PC-9 (cell line): ENCODE results near the gene TRIM39. TPM values are rescaled to one million over a fixed set of nuclear protein-coding genes. Genes with fewer than 3 reads are reported as not detected.

Experiments used
- BruUV-seq: library from RNA; stranded (reverse); fragments of 400-500 nt; replicated peaks from 2 replicates; lab custom pipeline; 2021; lab: Mats Ljungman, UMichigan
- CTCF ChIA-PET: fragments of 300-600 bp; sonication (Branson Sonifier 250); formaldehyde crosslinking; loops from one replicate; lab custom pipeline; 2022; ENCODE audit warnings: antibody characterized with exemption; lab: Charles Lee
- POLR2A ChIA-PET: fragments of 300-600 bp; sonication (Branson Sonifier 250); formaldehyde crosslinking; loops from one replicate; lab custom pipeline; 2022; ENCODE audit warnings: antibody characterized with exemption; ENCODE audit not compliant: unreplicated experiment; lab: Charles Lee
- DNase-seq, 2 experiments: peaks; one replicate each; pipeline versions ENCODE4 v3.0.0 to v3.0.0-alpha.2; 2015 to 2022; ENCODE audit warnings: mixed read lengths in 1 of 2
- H2AFZ ChIP-seq: fragments of 200-600 bp; sonication (generic); 2 replicates; pipeline ENCODE4 v1.8.1; 2017; ENCODE audit warnings: antibody characterized with exemption
- H3F3A ChIP-seq: fragments of 200-600 bp; sonication (generic); 2 replicates; pipeline ENCODE4 v1.8.1; 2017; ENCODE audit warnings: antibody characterized with exemption, mild to moderate bottlenecking, low read depth; ENCODE audit not compliant: insufficient read depth
- H3K27ac ChIP-seq: fragments of 200-600 bp; sonication (generic); 2 replicates; pipeline ENCODE4 v1.6.1; 2016; ENCODE audit warnings: mixed run types
- H3K27me3 ChIP-seq: fragments of 200-600 bp; sonication (generic); 2 replicates; pipeline ENCODE4 v1.6.1; 2016; ENCODE audit warnings: low read depth, mixed run types; ENCODE audit not compliant: insufficient read depth
- H3K36me3 ChIP-seq: fragments of 200-600 bp; sonication (generic); 2 replicates; pipeline ENCODE4 v1.6.1; 2016; ENCODE audit warnings: low read depth, mixed run types
- H3K4me1 ChIP-seq: fragments of 200-600 bp; sonication (generic); replicated peaks from 2 replicates; pipeline ENCODE4 v1.6.1; 2016; ENCODE audit warnings: mixed run types; ENCODE audit not compliant: insufficient read depth
- H3K4me2 ChIP-seq: fragments of 200-600 bp; sonication (generic); 2 replicates; pipeline ENCODE4 v1.6.1; 2017; ENCODE audit warnings: mixed run types
- H3K4me3 ChIP-seq: fragments of 200-600 bp; sonication (generic); 2 replicates; pipeline ENCODE4 v1.6.1; 2016; ENCODE audit warnings: mixed run types
- H3K79me2 ChIP-seq: fragments of 200-600 bp; sonication (generic); 2 replicates; pipeline ENCODE4 v1.6.1; 2017; ENCODE audit warnings: low read depth, mixed run types
- H3K9me2 ChIP-seq: fragments of 200-600 bp; sonication (generic); 2 replicates; pipeline ENCODE4 v1.8.1; 2017; ENCODE audit warnings: mild to moderate bottlenecking; ENCODE audit not compliant: insufficient read depth
- H3K9me3 ChIP-seq: fragments of 200-600 bp; sonication (generic); 2 replicates; pipeline ENCODE4 v1.8.1; 2016; ENCODE audit warnings: low read depth; ENCODE audit not compliant: insufficient read depth
- H4K20me1 ChIP-seq: fragments of 200-600 bp; sonication (generic); 2 replicates; pipeline ENCODE4 v1.8.1; 2017; ENCODE audit not compliant: insufficient read depth
- CTCF ChIP-seq: fragments of 200-600 bp; sonication (generic); conservative IDR thresholded peaks from 2 replicates; pipeline ENCODE4 v1.6.1; 2017; ENCODE audit warnings: mixed run types, antibody characterized with exemption, mild to moderate bottlenecking, moderate library complexity
- EZH2 ChIP-seq: fragments of 200-600 bp; sonication (generic); IDR thresholded peaks from 2 replicates; pipeline ENCODE4 v1.8.0; 2017; ENCODE audit warnings: antibody characterized with exemption, low read depth
- intact Hi-C: fragments of 100-400 bp; cut with micrococcal nuclease; formaldehyde crosslinking; loops from one replicate; pipeline ENCODE4 v1.10.0; 2022; ENCODE audit not compliant: unreplicated experiment
- total RNA-seq: library from RNA; stranded (reverse); gene quantifications from 2 replicates; pipeline ENCODE4 v1.2.3, GENCODE V29; 2021

TRIM39 gene
- total RNA-seq, 1 experiment from 2014 or later = 14.4 TPM

- H2AFZ ChIP-seq = no peak overlapping the region
- no peaks in the 10 kb centered on the region for H3F3A ChIP-seq
- no peaks in the 10 kb centered on the region; the same call in 1 of the 2 replicates for H3K36me3 ChIP-seq
- intact Hi-C loops = no loop called here
- H3K4me3 ChIP-seq = no peak overlapping the region
- TF ChIP-seq CTCF (no peak), EZH2 (no peak)
- peaks cover under 1% of the 10 kb centered on the region; the same call in 1 of the 2 replicates for H3K79me2 ChIP-seq
- peaks cover under 1% of the 10 kb centered on the region for H3K4me1 ChIP-seq
- H3K27me3 ChIP-seq = no peaks in the 10 kb centered on the region
- H3K27ac ChIP-seq = no peak overlapping the region
- no peaks in the 10 kb centered on the region for H3K9me3 ChIP-seq
- ChIA-PET CTCF (no interaction called here), POLR2A (interaction anchor here (0.6 kb wide), 1 partner anchor 198 kb away, joined by 5 read pairs; no protein-coding TSS in a partner anchor)
- no peaks in the 10 kb centered on the region for H3K9me2 ChIP-seq
- H3K4me2 ChIP-seq = no peak overlapping the region
- no TSS peak for BruUV-seq
- no peaks in the 10 kb centered on the region for H4K20me1 ChIP-seq
- DNase-seq = no peak
Measured at GRCh38 chr6:30340589-30341054, 13.9 kb downstream of the TRIM39 start.

- no peak overlapping the region for H2AFZ ChIP-seq
- H3K27ac ChIP-seq = no peak overlapping the region
- H3K9me3 ChIP-seq = no peaks in the 10 kb centered on the region
- H3K4me1 ChIP-seq = peaks cover 6% of the 10 kb centered on the region
- no peaks in the 10 kb centered on the region for H3K27me3 ChIP-seq
- no peaks in the 10 kb centered on the region for H3K36me3 ChIP-seq
- CTCF ChIA-PET = no interaction called here
- POLR2A ChIA-PET = no interaction called here
- no TSS peak for BruUV-seq
- intact Hi-C loops = no loop called here
- no peak for DNase-seq
- H3K4me3 ChIP-seq = no peak overlapping the region
- H3K4me2 ChIP-seq = no peak overlapping the region
- no peak for TF ChIP-seq EZH2
- peaks cover 6% of the 10 kb centered on the region for H3K79me2 ChIP-seq
- H3K9me2 ChIP-seq = no peaks in the 10 kb centered on the region
- H4K20me1 ChIP-seq = no peaks in the 10 kb centered on the region
- no peaks in the 10 kb centered on the region for H3F3A ChIP-seq
Measured at GRCh38 chr6:30341218-30341617, 14.5 kb downstream of the TRIM39 start.

- H3K79me2 ChIP-seq = peaks cover 9% of the 10 kb centered on the region
- TF ChIP-seq CTCF (no peak), EZH2 (no peak)
- H3K27me3 ChIP-seq = no peaks in the 10 kb centered on the region
- CTCF ChIA-PET = no interaction called here
- H3K9me3 ChIP-seq = no peaks in the 10 kb centered on the region
- POLR2A ChIA-PET = no interaction called here
- 0 out of 2 replicates have a peak, but pooled peaks cover 3% of the 10 kb centered on the region for H3K36me3 ChIP-seq
- BruUV-seq = no TSS peak
- no peak for DNase-seq
- H3K4me3 ChIP-seq = no peak overlapping the region
- H3K9me2 ChIP-seq = no peaks in the 10 kb centered on the region
- peaks cover 6% of the 10 kb centered on the region for H3K4me1 ChIP-seq
- intact Hi-C loops = no loop called here
- H3K27ac ChIP-seq = no peak overlapping the region
- no peaks in the 10 kb centered on the region for H3F3A ChIP-seq
- no peak overlapping the region for H2AFZ ChIP-seq
- H3K4me2 ChIP-seq = no peak overlapping the region
- H4K20me1 ChIP-seq = no peaks in the 10 kb centered on the region
Measured at GRCh38 chr6:30341728-30342127, 15.0 kb downstream of the TRIM39 start.
